K562 (cell line): ENCODE measurements around the gene THOC1. TPM values are rescaled to one million over a fixed set of nuclear protein-coding genes. Genes with fewer than 3 reads are reported as not detected.
A peak's percentile ranks its signal among the peaks of the same experiment; 100 is the strongest.

Source experiments
- ATAC-seq: fragments of 200-7000 bp; cut with Tn5 transposase; 3 replicates; pipeline ENCODE4 v1.9.1; 2020; ENCODE audit warnings: moderate library complexity
- BruUV-seq: library from RNA; stranded (reverse); fragments of 400-500 nt; replicated peaks from 2 replicates; lab custom pipeline; 2021; lab: Mats Ljungman, UMichigan
- CTCF ChIA-PET: fragments of 300-600 bp; formaldehyde crosslinking; extraction: SDS; loops from one replicate; lab custom pipeline; 2021; ENCODE audit warnings: low intra/inter-chr PET ratio; lab: Yijun Ruan, JAX
- POLR2A ChIA-PET: fragments of 300-600, 350-650 bp; sonication (Branson Sonifier 250); formaldehyde crosslinking; extraction: SDS; loops from one replicate; lab custom pipeline; 2021; ENCODE audit warnings: antibody characterized with exemption, inconsistent platforms; lab: Yijun Ruan, JAX
- DNase-seq, 4 experiments: peaks; one replicate each; pipeline versions ENCODE4 v3.0.0 to v3.0.0-alpha.2; 2011 to 2018; ENCODE audit warnings: low spot score in 3 of 4, mixed read lengths in 3 of 4; ENCODE audit errors: extremely low read depth in 1 of 4
- FAIRE-seq: peaks from 2 replicates; lab custom pipeline; 2011; peaks lifted over from hg19 to GRCh38; lab: Jason Lieb, UNC
- H2AFZ ChIP-seq: 2 replicates; pipeline ENCODE4 v1.6.0; 2011; ENCODE audit warnings: low read depth, low read length, control low read depth, inconsistent platforms
- H3K27ac ChIP-seq: fragments of 200-600 bp; 3 replicates; pipeline ENCODE4 v1.8.0; 2011; ENCODE audit warnings: low read depth, mild to moderate bottlenecking, control low read depth, inconsistent platforms, low read length, moderate library complexity, mixed read lengths; ENCODE audit errors: extremely low read depth
- H3K27me3 ChIP-seq, 2 experiments: fragments of 300-600 bp in 1 of 2; 2 replicates in 1 of 2; 3 replicates in 1 of 2; pipeline versions ENCODE4 v1.6.0 to v1.8.0; 2011; ENCODE audit warnings: inconsistent platforms in 2 of 2, low read length in 2 of 2, mild to moderate bottlenecking in 1 of 2, mixed read lengths in 1 of 2, moderate library complexity in 1 of 2; ENCODE audit not compliant: control insufficient read depth in 2 of 2, insufficient read depth in 2 of 2
- H3K36me3 ChIP-seq: fragments of 300-600 bp; 3 replicates; pipeline ENCODE4 v1.8.0; 2011; ENCODE audit warnings: mild to moderate bottlenecking, low read length, inconsistent platforms; ENCODE audit not compliant: control insufficient read depth, insufficient read depth
- H3K4me1 ChIP-seq, 2 experiments: fragments of 200-600 bp in 1 of 2; replicated peaks in 1 of 2; 2 replicates in 1 of 2; 3 replicates in 1 of 2; pipeline versions ENCODE4 v1.5.1 to v1.8.0; 2011; ENCODE audit warnings: inconsistent platforms in 2 of 2, low read length in 2 of 2, mild to moderate bottlenecking in 1 of 2, mixed read lengths in 1 of 2, moderate library complexity in 1 of 2; ENCODE audit not compliant: control insufficient read depth in 2 of 2, insufficient read depth in 2 of 2
- H3K4me2 ChIP-seq: 2 replicates; pipeline ENCODE4 v1.6.1; 2011; ENCODE audit warnings: low read length, control low read depth, inconsistent platforms, mixed read lengths; ENCODE audit not compliant: insufficient read depth
- H3K4me3 ChIP-seq: fragments of 200-600 bp; sonication (generic), shearing (Covaris generic); 2 replicates; pipeline ENCODE4 v1.5.1; 2016; ENCODE audit warnings: control low read depth, inconsistent platforms
- H3K79me2 ChIP-seq: fragments of 200-600 bp; 3 replicates; pipeline ENCODE4 v1.8.0; 2011; ENCODE audit warnings: low read length, inconsistent platforms; ENCODE audit not compliant: control insufficient read depth, insufficient read depth
- H3K9ac ChIP-seq, 2 experiments: 2 replicates each; pipeline versions ENCODE4 v1.6.0 to v1.6.1; 2011; ENCODE audit warnings: low read depth in 2 of 2, low read length in 2 of 2, control low read depth in 1 of 2, inconsistent platforms in 1 of 2, mild to moderate bottlenecking in 1 of 2, mixed read lengths in 1 of 2; ENCODE audit not compliant: insufficient read depth in 1 of 2
- H3K9me1 ChIP-seq: one replicate; pipeline ENCODE4 v1.6.0; 2011; ENCODE audit warnings: inconsistent platforms, mild to moderate bottlenecking, low read length, moderate library complexity; ENCODE audit not compliant: control insufficient read depth, insufficient read depth
- H3K9me3 ChIP-seq: replicated peaks from 2 replicates; pipeline ENCODE4 v1.5.1; 2011; ENCODE audit warnings: low read depth, low read length, inconsistent platforms; ENCODE audit not compliant: control insufficient read depth, insufficient read depth
- H4K20me1 ChIP-seq: replicated peaks from 2 replicates; pipeline ENCODE4 v1.6.1; 2011; ENCODE audit warnings: low read length, inconsistent platforms, mixed read lengths; ENCODE audit not compliant: control insufficient read depth, insufficient read depth
- CC2D1A ChIP-seq: fragments of 450-650 bp; IDR thresholded peaks from 2 replicates; pipeline ENCODE4 v1.6.1; 2017; ENCODE audit warnings: mild to moderate bottlenecking
- CREB3 ChIP-seq: fragments of 450-650 bp; conservative IDR thresholded peaks from 2 replicates; pipeline ENCODE4 v1.6.1; 2016; ENCODE audit warnings: missing genetic modification characterization, low read depth, mild to moderate bottlenecking, missing compliant biosample characterization, moderate library complexity
- DACH1 ChIP-seq: fragments of 450-650 bp; IDR thresholded peaks from 2 replicates; pipeline ENCODE4 v1.6.1; 2018; ENCODE audit not compliant: partially characterized antibody
- KDM4B ChIP-seq, 2 experiments: fragments of 450-650 bp in 1 of 2; sonication (generic) in 1 of 2; IDR thresholded peaks; 2 replicates each; pipeline ENCODE4 v1.6.1; 2016 to 2017; ENCODE audit warnings: borderline replicate concordance in 2 of 2, antibody characterized with exemption in 1 of 2, low read depth in 1 of 2, mild to moderate bottlenecking in 1 of 2
- POLR2A ChIP-seq: fragments of 450-650 bp; conservative IDR thresholded peaks from 2 replicates; pipeline ENCODE4 v1.6.1; 2016
- POLR2AphosphoS2 ChIP-seq: IDR thresholded peaks from 2 replicates; pipeline ENCODE4 v1.6.1; 2012; ENCODE audit warnings: low read length, improper control_type of control experiment
- POLR2G ChIP-seq: fragments of 200-400 bp; formaldehyde crosslinking; IDR thresholded peaks from 2 replicates; pipeline ENCODE4 v1.6.1; 2017; ENCODE audit warnings: low read depth, mild to moderate bottlenecking, antibody characterized with exemption, low read length, moderate library complexity
- RCOR1 ChIP-seq, 2 experiments: IDR thresholded peaks; 2 replicates each; pipeline ENCODE4 v1.6.1; 2012; ENCODE audit warnings: low read depth in 2 of 2, low read length in 2 of 2, borderline replicate concordance in 1 of 2, improper control_type of control experiment in 1 of 2
- STAT6 ChIP-seq: sonication (generic); formaldehyde crosslinking; IDR thresholded peaks from 2 replicates; pipeline ENCODE4 v1.8.1; 2023; ENCODE audit warnings: mild to moderate bottlenecking, missing genetic modification reagents
- ZFX ChIP-seq: sonication (generic); formaldehyde crosslinking; IDR thresholded peaks from 2 replicates; pipeline ENCODE4 v1.8.0; 2022; ENCODE audit warnings: mild to moderate bottlenecking, missing genetic modification reagents, moderate library complexity
- WGBS: fragments of 100-300 bp; shearing (Covaris generic); methylation state at CpG from one replicate; pipeline ENCODE4 v1.1.6; 2016; ENCODE audit warnings: low coverage, mixed read lengths; ENCODE audit not compliant: insufficient coverage; ENCODE audit errors: missing lambda C conversion rate; 5-methylcytosine and 5-hydroxymethylcytosine counted together
- in situ Hi-C: fragments of 300-500 bp; cut with MboI; formaldehyde crosslinking; loops from 4 replicates; pipeline ENCODE4 v1.15.0; 2018; ENCODE audit warnings: inconsistent platforms, mixed read lengths
- intact Hi-C: fragments of 100-400 bp; cut with micrococcal nuclease; formaldehyde crosslinking; loops from 2 replicates; pipeline ENCODE4 v1.14.2; 2022
- polyA plus RNA-seq, 8 experiments: library from polyadenylated mRNA; depleted of rRNA in 4 of 8; stranded (reverse) in 5 of 8; unstranded in 3 of 8; fragments of >200 nt; fragmentation: Nextera tagmentation in 2 of 8; fragmentation: Illumina TruSeq in 1 of 8; extraction: Ambion mirVana in 2 of 8; extraction: Trizol in 1 of 8; gene quantifications; 2 replicates each; pipeline versions ENCODE4 v1.2.1 to v1.2.3, GENCODE V29; 2011 to 2014; ENCODE audit warnings: inconsistent platforms in 1 of 8, missing spikeins in 1 of 8
- total RNA-seq, 7 experiments: library from RNA; depleted of rRNA in 6 of 7; stranded (reverse); fragments of >200 nt in 6 of 7; fragmentation: Illumina TruSeq in 2 of 7; extraction: Trizol in 2 of 7; gene quantifications; 2 replicates each; pipeline versions ENCODE4 v1.2.1 to v1.2.3, GENCODE V29; 2011 to 2021; ENCODE audit warnings: low replicate concordance in 1 of 7

THOC1 gene
- total and polyA plus RNA-seq, 9 of the 15 experiments (the other 6 are each of a cell fraction or from before 2014, with no cell fraction given), result 71.1 to 143 (median 107) TPM

GRCh38 chr18:215448-216010, 52.3 kb downstream of the THOC1 start:
- peaks cover 91% of the 10 kb centered on the region for H3K36me3 ChIP-seq

GRCh38 chr18:213966-214365, 53.9 kb downstream of the THOC1 start:
- ChIA-PET CTCF (no interaction called here), POLR2A (interaction anchor here (1.5 kb wide), 1 partner anchor 12 kb away, joined by 7 read pairs; no protein-coding TSS in a partner anchor)
- FAIRE-seq (no peak), DNase-seq (no peak), ATAC-seq (no peak)
- no peaks in the 10 kb centered on the region for H4K20me1 ChIP-seq
- no peaks in the 10 kb centered on the region for H3K4me1 ChIP-seq
- no peak overlapping the region for H3K9ac ChIP-seq
- no peaks in the 10 kb centered on the region for H3K27me3 ChIP-seq
- 76% methylated on average over 3 of the region's 3 CpGs for WGBS
- no peaks in the 10 kb centered on the region for H3K9me1 ChIP-seq
- no peak overlapping the region for H3K4me2 ChIP-seq
- H3K27ac ChIP-seq, result no peak overlapping the region
- in situ Hi-C loops (no loop called here), intact Hi-C loops (no loop called here)
- no peak overlapping the region for H2AFZ ChIP-seq
- no peak overlapping the region for H3K4me3 ChIP-seq
- H3K9me3 ChIP-seq, result no peaks in the 10 kb centered on the region
- TF ChIP-seq KDM4B (IDR thresholded peaks at IDR 0.05; ENCODE audit: borderline replicate concordance in 2 of 2, low read depth in 1 of 2) (no peak), DACH1 (peak; percentile 76), CC2D1A (no peak), ZFX (CRISPR knock-in tag) (no peak), STAT6 (CRISPR knock-in tag) (no peak), CREB3 (tag) (no peak), POLR2G (0 out of 2 replicates have a peak, but pooled peaks have one; percentile 14)
- no TSS peak for BruUV-seq
- H3K79me2 ChIP-seq, result no peaks in the 10 kb centered on the region; the same call in 2 of the 3 replicates
- peaks cover 99% of the 10 kb centered on the region for H3K36me3 ChIP-seq

More at GRCh38 chr18:215448-216010, 52.3 kb downstream of the THOC1 start:
- H3K79me2 ChIP-seq, result no peaks in the 10 kb centered on the region; the same call in 2 of the 3 replicates
- DNase-seq (no peak), ATAC-seq (no peak), FAIRE-seq (no peak)
- H3K4me3 ChIP-seq, result no peak overlapping the region
- 93% methylated on average over 5 of the region's 5 CpGs for WGBS
- no peaks in the 10 kb centered on the region for H3K9me3 ChIP-seq
- no peak overlapping the region for H3K9ac ChIP-seq
- H3K27me3 ChIP-seq, result no peaks in the 10 kb centered on the region
- TF ChIP-seq RCOR1 (IDR thresholded peaks at IDR 0.05; ENCODE audit: borderline replicate concordance in 1 of 2, low read depth in 2 of 2, low read length in 2 of 2) (no peak), POLR2AphosphoS2 (peak; percentile 41; the same call in 1 of the 2 replicates), POLR2A (peak; percentile 28; the same call in 1 of the 2 replicates)
- no peak overlapping the region for H2AFZ ChIP-seq
- no peaks in the 10 kb centered on the region for H4K20me1 ChIP-seq
- H3K27ac ChIP-seq, result no peak overlapping the region
- ChIA-PET POLR2A (interaction anchor here (1.0 to 1.3 kb wide), 4 partner anchors 12 to 52 kb away, joined by 3 read pairs; partner anchors contain the start of gene THOC1), CTCF (no interaction called here)
- H3K4me2 ChIP-seq, result no peak overlapping the region
- no peaks in the 10 kb centered on the region for H3K9me1 ChIP-seq
- BruUV-seq, result no TSS peak
- in situ Hi-C loops (no loop called here), intact Hi-C loops (no loop called here)
- no peaks in the 10 kb centered on the region for H3K4me1 ChIP-seq
